Activated CD8-positive, alpha-beta memory T cell treated with anti-CD3 and anti-CD28 coated beads for 24 hours (primary cell): ENCODE measurements around the gene HNRNPH1.
"Not testable (repeated sequence)": the region's sequence is repeated elsewhere in the genome, so short reads cannot be mapped to it uniquely, and the experiment has no call there.

Experiments
- DNase-seq: peaks from one replicate; pipeline ENCODE4 v3.0.0-alpha.2; 2020

HNRNPH1 gene, protein sequence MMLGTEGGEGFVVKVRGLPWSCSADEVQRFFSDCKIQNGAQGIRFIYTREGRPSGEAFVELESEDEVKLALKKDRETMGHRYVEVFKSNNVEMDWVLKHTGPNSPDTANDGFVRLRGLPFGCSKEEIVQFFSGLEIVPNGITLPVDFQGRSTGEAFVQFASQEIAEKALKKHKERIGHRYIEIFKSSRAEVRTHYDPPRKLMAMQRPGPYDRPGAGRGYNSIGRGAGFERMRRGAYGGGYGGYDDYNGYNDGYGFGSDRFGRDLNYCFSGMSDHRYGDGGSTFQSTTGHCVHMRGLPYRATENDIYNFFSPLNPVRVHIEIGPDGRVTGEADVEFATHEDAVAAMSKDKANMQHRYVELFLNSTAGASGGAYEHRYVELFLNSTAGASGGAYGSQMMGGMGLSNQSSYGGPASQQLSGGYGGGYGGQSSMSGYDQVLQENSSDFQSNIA

GRCh38 chr5:179623003-179623905 is at the start of gene HNRNPH1:
HNRNPH1 (minus strand) TSS chr5:179623671; CDS start chr5:179623133, 538 bp downstream.
- DNase-seq, result peak; percentile 99

- no peak for DNase-seq
These were observed 44.9 kb upstream of the HNRNPH1 start for GRCh38 chr5:179668391-179668790.

GRCh38 chr5:179661647-179662046 is 38.2 kb upstream of the HNRNPH1 start:
- not testable (repeated sequence) for DNase-seq

DNA sequence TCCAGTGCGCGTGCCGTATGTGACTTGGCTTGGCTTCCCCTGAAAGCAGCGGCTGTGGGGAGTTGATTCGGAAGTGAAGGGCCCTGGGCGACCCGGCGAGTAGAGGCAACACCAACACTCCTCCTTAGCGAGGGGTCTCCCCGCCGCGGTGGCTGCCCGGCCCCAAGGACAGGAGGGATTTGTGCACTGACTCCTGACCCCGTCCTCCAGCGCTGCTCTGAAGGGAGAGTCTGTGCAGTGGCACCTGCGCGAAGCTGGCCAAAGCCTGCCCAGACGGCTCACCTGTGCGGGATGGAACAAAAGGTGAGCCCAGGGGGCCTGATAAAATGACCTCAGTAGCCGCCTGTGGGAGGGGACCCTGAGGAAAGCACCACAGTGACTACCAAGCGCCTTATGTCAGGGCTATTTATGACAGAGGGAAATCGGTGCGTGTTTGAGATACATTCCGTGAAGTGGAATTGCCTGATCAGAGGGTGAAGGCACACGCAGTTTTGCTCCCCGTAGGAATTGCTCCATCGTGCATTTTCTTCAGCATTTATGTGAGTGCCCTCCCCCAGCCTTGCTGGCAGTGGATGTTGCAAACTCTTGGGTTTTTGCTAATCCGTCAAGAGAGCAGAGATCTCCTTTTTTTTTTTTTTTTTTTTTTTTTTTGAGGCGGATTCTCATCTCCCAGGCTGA is 34.8 kb upstream of the HNRNPH1 start:
- DNase-seq, result peak; percentile 64

DNA sequence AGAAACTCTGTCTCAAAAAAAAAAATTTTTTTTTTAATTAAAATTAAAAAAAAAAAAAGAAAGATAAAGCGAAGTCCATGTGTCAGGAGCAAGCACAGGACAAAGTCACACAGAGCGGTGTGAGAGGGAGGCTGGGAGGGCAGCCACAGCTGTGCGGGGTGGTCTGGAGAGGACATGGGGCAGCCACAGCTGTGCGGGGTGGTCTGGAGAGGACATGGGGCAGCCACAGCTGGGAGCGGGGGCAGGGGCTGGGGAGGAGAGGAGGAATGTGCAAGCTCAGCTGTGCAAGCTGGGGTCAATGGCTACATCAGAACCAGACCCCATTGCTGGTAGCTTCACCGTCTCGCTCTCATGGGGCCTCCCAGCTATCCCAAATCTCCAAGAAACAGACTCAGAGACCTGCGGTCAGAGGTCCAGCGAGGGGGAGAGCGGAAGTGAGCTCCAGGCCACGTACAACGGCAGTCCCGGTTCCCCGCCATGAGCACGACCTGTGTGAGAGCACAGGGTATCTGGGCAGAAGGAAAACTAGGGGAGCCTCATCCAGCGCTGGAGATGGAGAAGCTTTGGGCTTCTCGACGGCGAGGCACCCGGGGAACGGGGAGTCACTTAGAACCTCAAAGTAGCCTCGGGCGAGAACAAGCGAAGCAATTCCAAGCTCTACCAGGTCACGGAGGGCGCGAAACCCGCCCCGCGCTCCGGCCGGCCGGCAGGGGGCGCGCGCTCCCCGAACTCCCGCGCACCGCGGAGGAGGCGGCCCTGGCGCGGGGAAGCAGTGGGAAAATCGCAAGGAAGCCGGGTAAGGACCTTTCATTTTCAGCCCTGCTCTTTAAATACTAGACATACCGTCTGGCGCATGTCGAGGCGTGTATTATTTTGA is 34.1 kb upstream of the HNRNPH1 start:
- not testable (repeated sequence) for DNase-seq

DNA sequence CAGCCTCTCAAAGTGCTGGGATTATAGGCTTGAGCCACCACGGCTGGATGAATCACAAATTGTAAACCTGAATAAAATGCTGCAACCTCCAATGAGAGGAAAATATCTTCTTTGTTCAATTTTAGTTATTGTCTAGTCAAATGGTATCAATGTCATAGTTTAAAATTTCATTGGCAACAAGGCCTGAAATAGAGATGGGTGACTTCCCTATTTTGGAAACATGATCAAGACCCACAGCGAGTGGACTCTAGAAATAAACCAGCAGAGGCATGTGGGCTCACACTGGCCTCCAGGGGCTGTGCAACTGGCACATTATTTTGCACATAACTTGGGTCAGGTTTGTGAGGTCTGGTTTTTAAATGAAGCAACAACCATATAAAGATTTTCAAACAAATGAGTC is 29.7 kb upstream of the HNRNPH1 start:
- DNase-seq, result not testable (repeated sequence)

- not testable (repeated sequence) for DNase-seq
These were observed 26.8 kb upstream of the HNRNPH1 start for GRCh38 chr5:179650245-179650644.

DNA sequence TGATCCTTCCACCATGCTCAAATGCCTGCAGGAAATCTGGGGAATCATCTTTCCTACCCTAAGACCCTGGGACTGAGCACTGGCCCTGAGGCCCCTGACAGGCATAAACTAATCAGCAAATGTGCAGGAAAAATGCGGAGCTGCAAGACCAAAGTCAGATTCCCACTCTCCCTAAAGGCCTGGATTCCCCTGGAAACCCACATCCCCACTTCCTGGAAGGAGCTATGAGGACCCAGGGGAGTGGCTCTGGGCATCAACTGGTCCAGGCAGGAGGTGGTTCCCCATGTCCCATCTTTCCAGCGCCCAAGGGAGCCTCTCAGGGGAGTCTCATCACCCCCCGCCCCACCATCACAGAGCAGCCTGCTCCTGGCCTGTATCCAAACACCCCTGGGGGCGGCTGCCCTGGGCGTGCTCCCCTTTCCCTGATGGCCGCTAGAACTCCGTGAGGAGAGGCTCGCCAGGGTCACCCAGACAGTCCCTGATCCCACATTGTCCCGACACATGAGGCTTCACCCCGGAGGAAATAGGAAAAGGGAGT is 25.8 kb upstream of the HNRNPH1 start:
- DNase-seq, result not testable (repeated sequence)

- DNase-seq, result no peak
These were observed 24.9 kb upstream of the HNRNPH1 start for GRCh38 chr5:179648410-179648809.

- not testable (repeated sequence) for DNase-seq
These were observed 21.3 kb upstream of the HNRNPH1 start for GRCh38 chr5:179644766-179645165.

DNA sequence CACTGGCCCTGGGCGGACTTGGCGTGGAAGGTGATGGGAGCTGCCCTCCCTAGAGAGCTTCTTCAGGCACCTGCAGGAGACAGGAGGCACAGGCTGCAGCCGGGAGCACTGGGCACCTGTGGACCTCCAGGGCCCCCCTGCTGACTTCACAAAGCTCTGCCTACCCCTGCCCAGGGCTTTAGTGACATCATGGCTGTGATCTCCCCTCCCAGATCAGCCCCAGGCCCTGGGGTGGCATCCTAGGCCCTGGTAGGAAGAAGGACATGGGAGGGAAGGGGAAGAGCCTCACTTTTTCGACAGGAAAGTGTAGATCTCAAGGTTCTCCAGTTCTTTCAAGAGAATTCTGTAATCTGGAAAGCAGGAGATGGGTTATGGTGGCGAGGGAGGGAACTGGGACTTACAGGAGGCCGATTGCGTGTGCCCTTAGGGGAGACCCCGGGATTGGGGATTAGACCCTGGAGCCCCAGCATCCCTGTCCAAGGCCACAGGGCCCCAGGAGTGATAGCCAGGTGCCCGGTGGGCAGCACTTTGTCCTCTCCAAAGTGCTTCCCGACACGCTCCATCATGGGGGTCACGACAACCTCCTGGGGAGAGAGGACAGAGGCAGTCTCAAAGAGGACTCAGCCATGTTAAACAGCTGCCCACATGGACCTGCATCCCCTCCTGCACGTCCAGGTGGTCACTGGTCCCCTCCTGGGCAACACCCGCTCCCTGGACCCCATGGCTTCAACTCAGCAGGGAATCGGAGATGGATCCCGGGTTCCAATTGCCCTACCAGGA is 19.9 kb upstream of the HNRNPH1 start:
- DNase-seq, result not testable (repeated sequence)

DNA sequence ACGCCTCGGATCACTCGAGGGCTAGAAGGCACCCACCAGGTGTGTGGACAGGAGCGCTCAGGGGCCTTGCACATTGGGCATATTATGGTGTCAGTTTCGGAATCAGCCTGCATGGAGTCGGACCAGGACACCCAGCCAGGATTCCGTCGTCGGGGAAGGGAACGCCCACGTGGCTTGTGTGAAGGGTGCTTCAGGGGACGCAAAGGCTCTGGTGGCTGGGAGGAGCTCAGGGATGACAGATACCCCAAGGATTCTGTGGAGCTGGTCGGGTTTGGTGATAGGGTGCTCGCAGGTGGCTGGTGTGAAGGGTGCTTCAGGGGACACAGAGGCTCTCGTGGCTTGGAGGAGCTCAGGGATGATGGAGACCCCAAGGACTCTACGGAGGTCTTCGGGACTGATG is 19.2 kb upstream of the HNRNPH1 start:
- DNase-seq, result not testable (repeated sequence)

DNA sequence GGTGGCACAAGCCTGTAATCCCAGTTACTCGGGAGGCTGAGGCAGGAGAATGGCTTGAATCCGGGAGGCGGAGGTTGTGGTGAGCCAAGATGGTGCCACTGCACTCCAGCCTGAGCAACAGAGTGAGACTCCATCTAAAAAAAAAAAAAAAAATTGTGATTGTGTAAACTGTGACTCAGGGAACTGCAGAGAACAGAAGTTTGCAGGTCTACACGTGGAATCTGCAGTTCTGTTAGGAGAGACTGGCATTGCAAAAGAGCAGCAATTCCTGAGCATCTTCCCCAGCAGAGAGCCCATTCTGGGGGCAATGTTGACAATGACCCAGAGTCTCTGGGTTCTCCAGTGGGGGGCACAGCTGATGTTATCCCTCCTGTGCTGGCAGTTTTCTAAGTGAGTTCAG is 18.3 kb upstream of the HNRNPH1 start:
- not testable (repeated sequence) for DNase-seq

DNA sequence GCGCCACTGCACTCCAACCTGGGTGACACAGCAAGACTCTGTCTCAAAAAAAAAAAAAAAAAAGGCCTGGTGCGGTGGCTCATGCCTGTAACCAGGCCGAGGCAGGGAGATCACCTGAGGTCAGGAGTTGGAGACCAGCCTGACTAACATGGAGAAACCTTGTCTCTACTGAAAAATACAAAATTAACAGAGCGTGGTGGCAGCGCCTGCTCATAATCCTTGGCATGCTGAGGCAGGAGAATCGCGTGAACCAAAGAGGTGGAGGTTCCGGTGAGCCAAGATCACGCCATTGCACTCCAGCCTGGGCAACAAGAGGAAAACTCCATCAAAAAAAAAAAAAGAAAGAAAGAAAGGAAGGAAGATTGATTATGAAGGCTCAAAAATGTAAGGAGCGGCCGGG is 15.8 kb upstream of the HNRNPH1 start:
- not testable (repeated sequence) for DNase-seq

- peak; percentile 74 for DNase-seq
These were observed 11.1 kb upstream of the HNRNPH1 start for GRCh38 chr5:179634370-179635172.

GRCh38 chr5:179633501-179634369 is 10.3 kb upstream of the HNRNPH1 start:
- DNase-seq, result not testable (repeated sequence)

DNA sequence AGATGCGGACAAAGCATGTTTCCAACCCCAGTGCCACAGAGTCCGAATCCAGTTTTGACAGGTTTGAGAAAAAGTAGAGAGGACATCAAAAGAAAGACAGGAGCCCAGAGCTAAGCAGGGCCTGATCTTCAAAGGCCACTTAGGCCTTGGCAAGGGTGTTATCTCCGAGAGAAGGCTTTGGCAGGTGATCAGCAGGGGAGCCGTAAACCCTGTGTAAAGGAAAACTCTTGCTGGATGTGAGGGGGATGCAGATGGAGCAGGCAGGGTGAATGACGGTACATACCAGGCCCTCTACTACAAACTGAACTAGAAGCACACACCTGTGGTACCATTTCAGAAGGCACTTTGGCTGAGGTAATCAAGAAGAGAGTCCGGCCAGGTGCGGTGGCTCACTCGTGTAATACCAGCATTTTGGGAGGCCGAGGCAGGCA is 1.4 kb upstream of the HNRNPH1 start:
- DNase-seq, result no peak

- DNase-seq, result peak; percentile 84
These were observed 653 bp upstream of the HNRNPH1 start for GRCh38 chr5:179623906-179624741.
